Naive B cell (primary cell): ENCODE data around the gene PTGS1. TPM values are rescaled to one million over a fixed set of nuclear protein-coding genes. Genes with fewer than 3 reads are reported as not detected.

Source experiments
- ATAC-seq, 2 donors: fragments of 150-1000 bp; cut with Tn5 transposase; 2 replicates each; pipeline ENCODE4 v1.10.0; 2021; ENCODE audit warnings: low read depth in 2 of 2, mild to moderate bottlenecking in 2 of 2, moderate library complexity in 2 of 2
- DNase-seq: peaks from one replicate; pipeline ENCODE4 v3.0.0; 2022
- H3K27ac Mint-ChIP-seq, 6 donors: one replicate each; pipeline ENCODE4 v1.8.0; 2020 to 2022; ENCODE audit warnings: mild to moderate bottlenecking in 6 of 6, mixed read lengths in 6 of 6, moderate library complexity in 5 of 6, inconsistent platforms in 2 of 6
- H3K27me3 Mint-ChIP-seq, 3 donors: one replicate each; pipeline ENCODE4 v1.8.0; 2021 to 2022; ENCODE audit warnings: mixed read lengths in 3 of 3, mild to moderate bottlenecking in 1 of 3
- H3K36me3 Mint-ChIP-seq, 2 donors: one replicate each; pipeline ENCODE4 v1.8.0; 2020 to 2022; ENCODE audit warnings: mixed read lengths in 2 of 2, inconsistent platforms in 1 of 2, mild to moderate bottlenecking in 1 of 2
- H3K4me1 Mint-ChIP-seq, 3 donors: one replicate each; pipeline ENCODE4 v1.8.0; 2020 to 2022; ENCODE audit warnings: mixed read lengths in 3 of 3, inconsistent platforms in 1 of 3, mild to moderate bottlenecking in 1 of 3, moderate library complexity in 1 of 3
- H3K4me3 Mint-ChIP-seq, 8 donors: one replicate each; pipeline ENCODE4 v1.8.0; 2020 to 2022; ENCODE audit warnings: mild to moderate bottlenecking in 8 of 8, mixed read lengths in 8 of 8, moderate library complexity in 8 of 8, inconsistent platforms in 2 of 8
- H3K9me3 Mint-ChIP-seq, 7 donors: one replicate each; pipeline ENCODE4 v1.8.0; 2020 to 2022; ENCODE audit warnings: mixed read lengths in 7 of 7, mild to moderate bottlenecking in 5 of 7, inconsistent platforms in 2 of 7, moderate library complexity in 1 of 7
- polyA plus RNA-seq, 6 donors: library from polyadenylated mRNA; unstranded; fragments of 300-500 nt; fragmentation: Illumina TruSeq; gene quantifications; one replicate each; pipeline ENCODE4 v1.2.3, GENCODE V29; 2021; ENCODE audit warnings: low read depth in 6 of 6

Gene PTGS1
- polyA plus RNA-seq, 6 donors from 2014 or later: 18.2 to 37.6 (median 24.7) TPM

GRCh38 chr9:122336866-122337555, 33.8 kb upstream of the PTGS1 start:
- H3K27me3 Mint-ChIP-seq: peaks cover 8 to 20% (median 13%) of the 10 kb centered on the region in 3 donors
- no peaks in the 10 kb centered on the region for H3K36me3 Mint-ChIP-seq
- H3K4me3 Mint-ChIP-seq: no peak overlapping the region
- no peaks in the 10 kb centered on the region for H3K9me3 Mint-ChIP-seq
- peaks cover 0 to 3% (median 0%) of the 10 kb centered on the region in 3 donors for H3K4me1 Mint-ChIP-seq
- DNase-seq: no peak
- no peak overlapping the region for H3K27ac Mint-ChIP-seq
- ATAC-seq: peak in 1 of 2 donors; percentile 56

DNA sequence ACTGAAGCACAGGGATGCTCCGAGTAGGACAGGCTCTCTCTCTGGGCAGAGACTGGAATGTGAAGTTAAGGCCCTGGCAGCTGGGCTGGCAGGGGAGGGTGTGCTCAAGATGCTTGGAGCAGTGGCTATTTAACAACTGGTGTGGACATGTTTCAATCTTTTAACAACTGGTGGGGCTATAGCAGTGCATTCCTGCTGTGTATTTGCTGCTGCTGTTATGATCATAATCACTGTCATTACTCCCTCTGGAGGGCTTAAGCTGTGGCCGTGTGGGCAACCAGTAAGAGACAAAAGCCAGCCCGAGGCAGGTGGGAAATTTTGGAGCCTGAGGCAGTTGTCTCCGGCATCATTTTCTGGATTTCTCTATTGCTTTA, 33.3 kb upstream of the PTGS1 start:
- DNase-seq: no peak
- H3K27me3 Mint-ChIP-seq: peaks cover 8 to 20% (median 13%) of the 10 kb centered on the region in 3 donors
- no peak overlapping the region for H3K4me3 Mint-ChIP-seq
- ATAC-seq: no peak
- no peaks in the 10 kb centered on the region for H3K9me3 Mint-ChIP-seq
- H3K4me1 Mint-ChIP-seq: peaks cover 0 to 3% (median 0%) of the 10 kb centered on the region in 3 donors
- no peak overlapping the region for H3K27ac Mint-ChIP-seq
- no peaks in the 10 kb centered on the region for H3K36me3 Mint-ChIP-seq

GRCh38 chr9:122338536-122338935, 32.3 kb upstream of the PTGS1 start:
- Mint-ChIP-seq H3K9me3 (no peaks in the 10 kb centered on the region), H3K4me3 (no peak overlapping the region), H3K4me1 (peaks cover 0 to 3% (median 0%) of the 10 kb centered on the region in 3 donors), H3K27me3 (peaks cover 8 to 20% (median 13%) of the 10 kb centered on the region in 3 donors), H3K27ac (peak overlapping the region in 1 of 6 donors; percentile 8), H3K36me3 (no peaks in the 10 kb centered on the region)
- DNase-seq (no peak), ATAC-seq (no peak)

- ATAC-seq: no peak
Observed at GRCh38 chr9:122338994-122339393, 31.8 kb upstream of the PTGS1 start.

GRCh38 chr9:122339579-122339978, 31.2 kb upstream of the PTGS1 start:
- peaks cover 0 to 3% (median 0%) of the 10 kb centered on the region in 3 donors for H3K4me1 Mint-ChIP-seq
- no peaks in the 10 kb centered on the region for H3K36me3 Mint-ChIP-seq
- H3K4me3 Mint-ChIP-seq: no peak overlapping the region
- peaks cover 14 to 21% (median 20%) of the 10 kb centered on the region in 3 donors for H3K27me3 Mint-ChIP-seq
- no peak for ATAC-seq
- peak overlapping the region in 1 of 6 donors; percentile 84 for H3K27ac Mint-ChIP-seq
- no peak for DNase-seq
- H3K9me3 Mint-ChIP-seq: no peaks in the 10 kb centered on the region

More at GRCh38 chr9:122338994-122339393, 31.8 kb upstream of the PTGS1 start:
- Mint-ChIP-seq H3K36me3 (no peaks in the 10 kb centered on the region), H3K9me3 (no peaks in the 10 kb centered on the region), H3K27ac (peak overlapping the region in 1 of 6 donors; percentile 8), H3K27me3 (peaks cover 11 to 20% (median 16%) of the 10 kb centered on the region in 3 donors), H3K4me1 (peaks cover 0 to 3% (median 0%) of the 10 kb centered on the region in 3 donors), H3K4me3 (no peak overlapping the region)
- DNase-seq: no peak

DNA sequence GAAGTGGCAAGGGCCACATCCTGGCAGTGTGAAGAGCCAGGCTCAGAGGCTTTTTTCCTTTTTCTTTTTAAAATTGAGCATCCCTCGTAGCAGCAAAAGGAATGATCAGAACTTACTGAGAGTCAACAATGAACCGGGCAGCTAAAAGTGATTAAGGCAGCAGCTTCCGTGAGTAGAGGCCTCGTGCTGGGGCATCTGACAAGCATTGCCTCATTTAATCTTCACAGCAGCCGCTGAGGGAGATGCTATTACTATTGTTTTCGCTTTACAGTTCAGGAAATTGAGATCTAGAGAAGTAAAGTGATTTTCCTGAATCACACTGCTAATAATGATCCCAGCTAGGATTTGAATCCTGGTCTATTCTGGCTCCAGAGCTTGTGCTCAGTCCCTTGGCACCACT, 30.7 kb upstream of the PTGS1 start:
- Mint-ChIP-seq H3K4me3 (no peak overlapping the region), H3K9me3 (no peaks in the 10 kb centered on the region), H3K27me3 (peaks cover 20 to 27% (median 20%) of the 10 kb centered on the region in 3 donors), H3K4me1 (peaks cover 0 to 3% (median 0%) of the 10 kb centered on the region in 3 donors), H3K36me3 (no peaks in the 10 kb centered on the region), H3K27ac (peak overlapping the region in 1 of 6 donors; percentile 93)
- DNase-seq (no peak), ATAC-seq (no peak)

GRCh38 chr9:122342323-122343050, 28.3 kb upstream of the PTGS1 start:
- no peak overlapping the region for H3K27ac Mint-ChIP-seq
- peaks cover 0 to 8% (median 4%) of the 10 kb centered on the region in 3 donors for H3K4me1 Mint-ChIP-seq
- H3K4me3 Mint-ChIP-seq: no peak overlapping the region
- H3K27me3 Mint-ChIP-seq: peaks cover 25 to 44% (median 34%) of the 10 kb centered on the region in 3 donors
- no peaks in the 10 kb centered on the region for H3K36me3 Mint-ChIP-seq
- no peaks in the 10 kb centered on the region for H3K9me3 Mint-ChIP-seq
- ATAC-seq (no peak), DNase-seq (no peak)

GRCh38 chr9:122346478-122347347, 24.1 kb upstream of the PTGS1 start:
- Mint-ChIP-seq H3K27me3 (peaks cover 41 to 56% (median 47%) of the 10 kb centered on the region in 3 donors), H3K4me3 (peak overlapping the region; percentile 68 to 93 (median 89)), H3K27ac (peak overlapping the region in 2 of 6 donors; percentile 42 to 47), H3K36me3 (no peaks in the 10 kb centered on the region), H3K4me1 (peaks cover 4 to 10% (median 6%) of the 10 kb centered on the region in 3 donors), H3K9me3 (no peaks in the 10 kb centered on the region)
- DNase-seq: peak; percentile 21
- ATAC-seq: peak; percentile 51 to 54

DNA sequence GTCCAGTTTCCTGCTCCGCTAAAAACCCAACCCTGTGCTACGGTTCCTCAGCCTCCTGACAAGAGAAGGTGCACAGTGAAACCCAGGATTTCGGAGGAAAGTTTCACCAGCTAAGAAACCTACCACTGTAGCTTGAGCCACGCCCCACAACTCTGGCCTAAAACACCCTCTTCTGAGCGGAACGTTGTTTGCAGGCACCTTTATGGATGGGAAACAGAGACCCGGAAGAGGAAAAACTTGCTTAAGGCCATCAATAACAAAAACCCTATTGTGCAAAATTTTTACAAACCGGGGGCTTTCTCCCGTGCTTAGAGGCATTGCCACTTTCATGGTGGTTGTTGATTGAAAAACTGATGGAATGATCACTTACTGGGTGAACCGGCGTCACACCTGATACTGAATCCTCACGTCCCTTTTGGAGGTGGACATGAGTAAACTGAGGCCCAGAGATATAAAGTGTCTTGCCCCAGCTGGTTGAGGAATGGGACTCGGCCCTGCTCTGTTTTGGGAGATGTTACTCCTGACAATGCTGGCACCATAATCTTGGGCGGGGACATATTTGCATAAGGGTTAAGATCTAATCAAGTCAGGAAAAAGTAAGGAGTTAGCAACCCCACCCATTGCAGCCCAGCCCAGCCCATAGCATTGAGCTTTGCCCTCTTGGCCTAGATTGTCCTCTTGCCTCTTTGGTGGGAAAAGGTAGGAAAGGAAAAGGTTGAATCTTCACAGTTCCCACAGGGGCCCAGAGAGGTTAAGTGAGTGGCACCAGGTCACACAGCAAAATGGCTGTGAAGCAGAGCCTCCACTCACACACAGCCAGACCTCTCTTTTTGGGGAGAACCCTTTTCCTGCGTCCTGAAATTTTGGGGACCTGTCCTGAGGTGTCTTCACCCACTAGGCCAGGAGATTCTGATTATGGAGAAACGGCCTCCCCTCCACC, 23.2 kb upstream of the PTGS1 start:
- Mint-ChIP-seq H3K27ac (peak overlapping the region in 2 of 6 donors; percentile 42 to 47), H3K4me3 (peak overlapping the region; percentile 68 to 93 (median 89)), H3K27me3 (peaks cover 41 to 56% (median 47%) of the 10 kb centered on the region in 3 donors), H3K36me3 (no peaks in the 10 kb centered on the region), H3K9me3 (peaks cover 0 to 3% (median under 1%) of the 10 kb centered on the region in 7 donors), H3K4me1 (peaks cover 4 to 10% (median 6%) of the 10 kb centered on the region in 3 donors)
- ATAC-seq: peak; percentile 39 to 45
- DNase-seq: no peak

DNA sequence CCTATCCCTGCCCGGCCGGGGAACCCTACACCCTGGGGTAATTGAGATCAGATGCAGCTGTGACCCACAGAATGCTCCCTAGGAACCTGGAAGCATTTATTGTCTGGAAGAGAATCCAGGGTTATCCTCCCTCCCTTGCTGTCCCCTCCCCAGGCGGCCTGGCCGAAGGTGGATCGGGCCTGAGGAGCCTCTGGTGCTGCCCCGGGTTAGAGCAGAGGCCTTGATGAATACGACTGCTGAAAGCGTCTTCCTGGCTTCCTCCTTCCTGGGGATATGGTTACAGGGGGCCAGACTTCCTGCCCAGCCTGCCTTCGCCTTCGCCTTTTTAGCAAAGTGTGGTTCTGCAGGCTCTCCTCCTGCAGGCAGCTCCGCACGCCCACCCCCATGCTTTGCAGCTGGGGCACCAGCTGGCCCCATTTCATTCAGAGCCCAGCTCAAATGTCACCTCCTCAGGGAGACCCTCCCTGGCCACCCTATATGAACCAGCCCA, 22.5 kb upstream of the PTGS1 start:
- ATAC-seq (no peak), DNase-seq (no peak)
- H3K9me3 Mint-ChIP-seq: peaks cover 0 to 9% (median 6%) of the 10 kb centered on the region in 7 donors
- H3K4me1 Mint-ChIP-seq: peaks cover 4 to 10% (median 6%) of the 10 kb centered on the region in 3 donors
- H3K27ac Mint-ChIP-seq: no peak overlapping the region
- peaks cover 41 to 56% (median 47%) of the 10 kb centered on the region in 3 donors for H3K27me3 Mint-ChIP-seq
- no peaks in the 10 kb centered on the region for H3K36me3 Mint-ChIP-seq
- peak overlapping the region in 6 of 8 donors; percentile 4 to 56 (median 10) for H3K4me3 Mint-ChIP-seq

GRCh38 chr9:122348791-122349190, 22.0 kb upstream of the PTGS1 start:
- Mint-ChIP-seq H3K4me1 (peaks cover 4 to 10% (median 6%) of the 10 kb centered on the region in 3 donors), H3K27me3 (peaks cover 40 to 56% (median 46%) of the 10 kb centered on the region in 3 donors), H3K27ac (no peak overlapping the region), H3K9me3 (peaks cover 0 to 14% (median 6%) of the 10 kb centered on the region in 7 donors), H3K4me3 (peak overlapping the region in 6 of 8 donors; percentile 1 to 56 (median 8)), H3K36me3 (peaks cover 0 to 4% of the 10 kb centered on the region in 2 donors)
- DNase-seq: no peak
- no peak for ATAC-seq

- Mint-ChIP-seq H3K36me3 (peaks cover 0 to 7% of the 10 kb centered on the region in 2 donors), H3K4me1 (peaks cover 4 to 10% (median 6%) of the 10 kb centered on the region in 3 donors), H3K27ac (no peak overlapping the region), H3K9me3 (peaks cover 0 to 15% (median 6%) of the 10 kb centered on the region in 7 donors), H3K4me3 (peak overlapping the region in 3 of 8 donors; percentile 1 to 56 (median 47)), H3K27me3 (peaks cover 36 to 56% (median 41%) of the 10 kb centered on the region in 3 donors)
- DNase-seq (no peak), ATAC-seq (no peak)
Observed at GRCh38 chr9:122349201-122349600, 21.6 kb upstream of the PTGS1 start.
